B cell (primary cell): ENCODE data around the gene ADCY2. TPM values are rescaled to one million over a fixed set of nuclear protein-coding genes. Genes with fewer than 3 reads are reported as not detected.

ENCODE experiments used
- ATAC-seq: fragments of 200-7000 bp; cut with Tn5 transposase; one replicate; pipeline ENCODE4 v1.10.0; 2021; ENCODE audit warnings: low read depth, mild to moderate bottlenecking, moderate number of reproducible peaks, moderate library complexity
- CTCF ChIA-PET: fragments of 350-600 bp; sonication (Branson Sonifier 250); formaldehyde crosslinking; loops from one replicate; lab custom pipeline; 2021; ENCODE audit warnings: antibody characterized with exemption, inconsistent platforms; lab: Charles Lee
- POLR2A ChIA-PET: fragments of 350-600 bp; sonication (Branson Sonifier 250); formaldehyde crosslinking; loops from one replicate; lab custom pipeline; 2021; ENCODE audit warnings: antibody characterized with exemption; lab: Charles Lee
- DNase-seq: peaks from one replicate; pipeline ENCODE4 v3.0.0; 2013
- H2AFZ ChIP-seq: 2 replicates; pipeline ENCODE4 v1.6.1; 2012; ENCODE audit warnings: mild to moderate bottlenecking, low read depth, low read length; ENCODE audit not compliant: insufficient read depth, poor library complexity, severe bottlenecking
- H3K27ac ChIP-seq, 2 donors: 1 replicate in 1 of 2; 2 replicates in 1 of 2; pipeline ENCODE4 v1.5.1; 2012 to 2013; ENCODE audit warnings: low read length in 2 of 2, mild to moderate bottlenecking in 2 of 2, moderate library complexity in 1 of 2
- H3K27me3 ChIP-seq, 4 experiments: fragments of 200-600 bp in 1 of 4; sonication (generic) in 1 of 4; replicated peaks in 1 of 4; 1 replicate in 2 of 4; 2 replicates in 2 of 4; pipeline versions ENCODE4 v1.6.1 to v1.7.0; 2013 to 2016; ENCODE audit warnings: low read length in 3 of 4, mild to moderate bottlenecking in 2 of 4, mixed read lengths in 1 of 4, moderate library complexity in 1 of 4; ENCODE audit not compliant: insufficient read depth in 4 of 4, control insufficient read depth in 3 of 4; ENCODE audit errors: control extremely low read depth in 1 of 4
- H3K36me3 ChIP-seq, 2 experiments: replicated peaks in 1 of 2; 1 replicate in 1 of 2; 2 replicates in 1 of 2; pipeline versions ENCODE4 v1.6.1 to v1.7.1; 2013; ENCODE audit warnings: low read length in 1 of 2; ENCODE audit not compliant: insufficient read depth in 2 of 2, control insufficient read depth in 1 of 2; ENCODE audit errors: control extremely low read depth in 1 of 2, extremely low read depth in 1 of 2
- H3K4me1 ChIP-seq, 2 donors: fragments of 200-600 bp in 1 of 2; sonication (generic) in 1 of 2; 1 replicate in 1 of 2; 2 replicates in 1 of 2; pipeline versions ENCODE4 v1.5.1 to v1.6.1; 2013 to 2017; ENCODE audit warnings: low read length in 2 of 2; ENCODE audit not compliant: control insufficient read depth in 2 of 2, insufficient read depth in 2 of 2
- H3K4me2 ChIP-seq: replicated peaks from 2 replicates; pipeline ENCODE3; 2012; ENCODE audit warnings: mild to moderate bottlenecking, low read depth, low read length; ENCODE audit not compliant: poor library complexity, severe bottlenecking
- H3K4me3 ChIP-seq, 5 experiments: fragments of 200-600 bp in 1 of 5; sonication (generic) in 1 of 5; 1 replicate in 3 of 5; 2 replicates in 2 of 5; pipeline versions ENCODE4 v1.5.1 to v1.7.0; 2011 to 2016; ENCODE audit warnings: low read length in 4 of 5, mild to moderate bottlenecking in 4 of 5, low read depth in 2 of 5, control low read depth in 1 of 5, moderate library complexity in 1 of 5; ENCODE audit not compliant: insufficient read depth in 1 of 5; ENCODE audit errors: control extremely low read depth in 1 of 5, extremely low read depth in 1 of 5
- H3K79me2 ChIP-seq: fragments of 200-600 bp; sonication (generic); one replicate; pipeline ENCODE4 v1.6.0; 2016; ENCODE audit warnings: low read length; ENCODE audit not compliant: control insufficient read depth, insufficient read depth
- H3K9ac ChIP-seq: fragments of 200-600 bp; sonication (generic); 2 replicates; pipeline ENCODE4 v1.6.1; 2017; ENCODE audit warnings: mild to moderate bottlenecking, low read length, moderate library complexity
- H3K9me3 ChIP-seq, 3 donors: one replicate each; pipeline versions ENCODE4 v1.6.1 to v1.7.1; 2013; ENCODE audit warnings: low read length in 2 of 3; ENCODE audit not compliant: control insufficient read depth in 2 of 3, insufficient read depth in 1 of 3; ENCODE audit errors: control extremely low read depth in 1 of 3
- H4K20me1 ChIP-seq: 2 replicates; pipeline ENCODE4 v1.6.0; 2012; ENCODE audit warnings: mild to moderate bottlenecking, low read length; ENCODE audit not compliant: insufficient read depth, control insufficient read depth, poor library complexity, severe bottlenecking
- H3K27ac Mint-ChIP-seq: one replicate; pipeline ENCODE4 v1.8.0; 2021; ENCODE audit warnings: mixed read lengths
- H3K27me3 Mint-ChIP-seq: one replicate; pipeline ENCODE4 v1.8.0; 2021; ENCODE audit warnings: mixed read lengths
- H3K4me1 Mint-ChIP-seq: one replicate; pipeline ENCODE4 v1.8.0; 2021; ENCODE audit warnings: mixed read lengths
- H3K4me3 Mint-ChIP-seq: one replicate; pipeline ENCODE4 v1.8.0; 2021; ENCODE audit warnings: mixed read lengths
- H3K9me3 Mint-ChIP-seq: one replicate; pipeline ENCODE4 v1.8.0; 2022; ENCODE audit warnings: mixed read lengths; ENCODE audit not compliant: insufficient read depth
- CTCF ChIP-seq: fragments of 200-600 bp; IDR thresholded peaks from one replicate; pipeline ENCODE4 v1.8.0; 2022; ENCODE audit warnings: antibody characterized with exemption, mild to moderate bottlenecking
- EZH2 ChIP-seq: IDR thresholded peaks from 2 replicates; pipeline ENCODE4 v1.6.1; 2012; ENCODE audit warnings: borderline replicate concordance, low read depth, mild to moderate bottlenecking, moderate library complexity, low read length; ENCODE audit not compliant: insufficient read depth, poor library complexity, severe bottlenecking
- WGBS: methylation state at CpG from one replicate; pipeline ENCODE4 v1.1.5; 2013; ENCODE audit warnings: missing lambda C conversion rate; ENCODE audit not compliant: insufficient coverage; 5-methylcytosine and 5-hydroxymethylcytosine counted together
- intact Hi-C: fragments of 100-400 bp; cut with micrococcal nuclease; formaldehyde crosslinking; loops from one replicate; pipeline ENCODE4 v1.10.0; 2022
- polyA plus RNA-seq: library from polyadenylated mRNA; depleted of rRNA; stranded (reverse); fragments of >200 nt; gene quantifications from 2 replicates; pipeline ENCODE4 v1.2.3, GENCODE V29; 2012
- total RNA-seq, 2 donors: library from RNA; stranded (reverse); fragments of 120-200 nt in 1 of 2; gene quantifications; 1 replicate in 1 of 2; 2 replicates in 1 of 2; pipeline versions ENCODE4 v1.2.3 to v1.2.4, GENCODE V29; 2013 to 2022

ADCY2 gene
- total and polyA plus RNA-seq, 2 donors (not counting 1 experiment from before 2014, with no cell fraction given): not detected

DNA sequence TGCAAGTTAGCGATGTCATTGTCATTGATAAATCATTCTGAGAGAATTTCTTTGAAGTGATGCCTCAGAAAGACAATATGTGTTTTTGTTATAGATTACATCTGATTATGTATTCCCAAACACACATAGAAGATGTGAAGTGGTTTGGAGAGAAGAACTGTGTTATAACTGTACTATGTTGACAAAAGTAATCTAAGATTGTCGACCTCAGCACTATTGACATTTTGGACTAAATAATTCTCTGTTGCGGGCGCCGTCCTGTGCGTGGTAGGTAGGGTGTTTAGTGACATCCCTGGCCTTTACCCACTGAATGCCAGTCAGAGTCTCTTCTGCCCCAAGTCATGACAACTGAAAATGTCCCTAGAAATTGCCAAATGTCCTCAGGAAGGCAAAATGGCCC is 377.2 kb downstream of the ADCY2 start:
- H3K27ac ChIP-seq: no peak overlapping the region
- no peaks in the 10 kb centered on the region for H4K20me1 ChIP-seq
- intact Hi-C loops: no loop called here
- H3K4me3 ChIP-seq: no peak overlapping the region
- no peak overlapping the region for H3K4me2 ChIP-seq
- WGBS: no CpG with 5 or more reads among the region's 6 CpGs
- no peak overlapping the region for H3K4me3 Mint-ChIP-seq
- H3K27ac Mint-ChIP-seq: no peak overlapping the region
- no peaks in the 10 kb centered on the region for H3K4me1 ChIP-seq
- H3K27me3 ChIP-seq: peaks cover 0 to 5% (median 0%) of the 10 kb centered on the region in 4 experiments
- H3K9ac ChIP-seq: no peak overlapping the region
- ChIA-PET POLR2A (no interaction called here), CTCF (no interaction called here)
- TF ChIP-seq CTCF (no peak), EZH2 (no peak)
- no peaks in the 10 kb centered on the region for H3K4me1 Mint-ChIP-seq
- DNase-seq (no peak), ATAC-seq (no peak)
- H3K79me2 ChIP-seq: no peaks in the 10 kb centered on the region
- peaks cover 0 to 4% (median 0%) of the 10 kb centered on the region in 3 donors for H3K9me3 ChIP-seq
- no peak overlapping the region for H2AFZ ChIP-seq
- H3K9me3 Mint-ChIP-seq: no peaks in the 10 kb centered on the region
- no peaks in the 10 kb centered on the region for H3K36me3 ChIP-seq
- H3K27me3 Mint-ChIP-seq: peaks cover 15% of the 10 kb centered on the region

- H3K27ac ChIP-seq: no peak overlapping the region
- H4K20me1 ChIP-seq: no peaks in the 10 kb centered on the region
- DNase-seq (no peak), ATAC-seq (no peak)
- H3K9me3 ChIP-seq: peaks cover 0 to 4% (median 0%) of the 10 kb centered on the region in 3 donors
- H3K27ac Mint-ChIP-seq: no peak overlapping the region
- ChIA-PET POLR2A (no interaction called here), CTCF (no interaction called here)
- no peak for TF ChIP-seq EZH2
- no peak for TF ChIP-seq CTCF
- no peaks in the 10 kb centered on the region for H3K9me3 Mint-ChIP-seq
- intact Hi-C loops: no loop called here
- no peak overlapping the region for H3K4me2 ChIP-seq
- H3K36me3 ChIP-seq: no peaks in the 10 kb centered on the region
- no peak overlapping the region for H3K4me3 Mint-ChIP-seq
- no peak overlapping the region for H2AFZ ChIP-seq
- no peak overlapping the region for H3K4me3 ChIP-seq
- H3K9ac ChIP-seq: no peak overlapping the region
- 95% methylated on average over 3 of the region's 4 CpGs for WGBS
- H3K27me3 Mint-ChIP-seq: peaks cover 23% of the 10 kb centered on the region
- H3K27me3 ChIP-seq: peaks cover 0 to 5% (median 0%) of the 10 kb centered on the region in 4 experiments
- H3K4me1 ChIP-seq: no peaks in the 10 kb centered on the region
- H3K79me2 ChIP-seq: no peaks in the 10 kb centered on the region
- H3K4me1 Mint-ChIP-seq: no peaks in the 10 kb centered on the region
Observed at GRCh38 chr5:7776442-7776841, 380.5 kb downstream of the ADCY2 start.
